NCI-H446 treated with DMSO at 0.1 percent for 48 hours (cell line): ENCODE results near the gene CYTH2.
"Not testable (repeated sequence)": the region's sequence is repeated elsewhere in the genome, so short reads cannot be mapped to it uniquely, and the experiment has no call there.

ENCODE experiments used
- DNase-seq: peaks from one replicate; lab custom pipeline; 2025; lab: John Stamatoyannopoulos, UW

The CYTH2 gene

DNA sequence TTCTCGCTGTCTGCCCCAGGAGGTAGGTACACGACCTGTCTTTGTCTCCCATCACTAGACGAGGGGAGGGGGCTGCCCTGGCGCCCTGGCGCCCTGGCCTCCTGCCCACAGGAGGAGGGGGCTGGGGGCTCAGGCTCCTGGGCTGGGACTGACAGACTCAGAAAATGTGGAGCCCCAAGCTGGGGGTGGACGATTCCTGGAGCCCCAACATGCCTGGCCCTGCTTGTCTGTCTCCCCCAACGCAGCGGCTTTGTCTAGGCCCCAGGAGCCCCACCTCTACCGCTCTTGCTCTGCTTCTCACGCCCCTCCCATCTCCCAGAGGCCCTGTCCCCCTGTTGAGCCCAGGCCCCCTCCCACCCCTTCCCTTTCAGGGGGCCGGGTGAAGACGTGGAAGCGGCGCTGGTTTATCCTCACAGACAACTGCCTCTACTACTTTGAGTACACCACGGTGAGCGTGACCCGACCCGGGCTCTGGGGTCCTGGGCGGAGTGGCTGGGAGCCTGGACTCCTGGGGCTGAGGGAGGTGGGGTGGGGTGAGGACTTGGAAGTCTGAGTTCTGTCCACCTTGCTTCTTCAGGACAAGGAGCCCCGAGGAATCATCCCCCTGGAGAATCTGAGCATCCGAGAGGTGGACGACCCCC is 8.6 kb downstream of the CYTH2 start:
- no peak for DNase-seq

- no peak for DNase-seq
Measured at GRCh38 chr19:48478339-48479256, 9.4 kb downstream of the CYTH2 start.

GRCh38 chr19:48479686-48480085 is 10.5 kb downstream of the CYTH2 start:
- no peak for DNase-seq

DNA sequence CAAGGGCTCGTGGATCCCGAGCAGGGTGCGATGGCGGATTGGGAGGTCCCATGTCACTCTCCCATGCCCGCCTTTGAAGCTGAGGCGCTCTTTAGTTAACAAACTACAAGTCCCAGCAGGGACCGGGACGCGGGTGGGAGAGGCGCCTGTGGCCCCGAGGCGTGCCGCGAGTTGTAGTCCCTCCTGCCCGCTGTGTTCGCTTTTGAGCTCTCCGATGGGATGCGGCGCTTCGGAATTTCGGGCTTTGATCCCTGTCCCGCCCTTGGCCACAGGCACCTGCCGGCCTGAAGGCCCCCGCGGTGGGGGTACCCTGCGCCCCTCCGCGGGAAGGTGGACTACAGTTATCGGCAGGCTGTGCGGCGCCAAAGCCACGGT is 11.0 kb downstream of the CYTH2 start:
- no peak for DNase-seq

GRCh38 chr19:48480558-48481500 is 11.7 kb downstream of the CYTH2 start:
- no peak for DNase-seq

- no peak for DNase-seq
Measured at GRCh38 chr19:48481846-48482639, 12.9 kb downstream of the CYTH2 start.

DNA sequence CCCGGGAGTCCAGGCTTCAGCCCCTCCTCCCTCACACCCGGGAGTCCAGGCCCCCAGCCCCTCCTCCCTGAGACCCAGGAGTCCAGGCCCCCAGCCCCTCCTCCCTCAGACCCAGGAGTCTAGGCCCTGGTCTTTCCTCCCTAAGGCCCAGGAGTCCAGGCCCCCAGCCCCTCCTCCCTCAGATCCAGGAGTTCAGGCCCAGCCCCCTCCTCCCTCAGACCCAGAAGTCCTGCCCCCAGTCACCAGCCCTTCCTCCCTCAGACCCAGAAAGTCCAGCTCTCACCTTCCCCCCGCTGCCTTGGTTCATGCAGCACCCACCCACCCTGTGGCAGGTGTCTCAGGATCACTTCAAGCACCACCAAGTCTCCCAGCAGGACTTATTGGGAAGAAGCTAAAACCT is 14.1 kb downstream of the CYTH2 start:
- DNase-seq, result no peak

DNA sequence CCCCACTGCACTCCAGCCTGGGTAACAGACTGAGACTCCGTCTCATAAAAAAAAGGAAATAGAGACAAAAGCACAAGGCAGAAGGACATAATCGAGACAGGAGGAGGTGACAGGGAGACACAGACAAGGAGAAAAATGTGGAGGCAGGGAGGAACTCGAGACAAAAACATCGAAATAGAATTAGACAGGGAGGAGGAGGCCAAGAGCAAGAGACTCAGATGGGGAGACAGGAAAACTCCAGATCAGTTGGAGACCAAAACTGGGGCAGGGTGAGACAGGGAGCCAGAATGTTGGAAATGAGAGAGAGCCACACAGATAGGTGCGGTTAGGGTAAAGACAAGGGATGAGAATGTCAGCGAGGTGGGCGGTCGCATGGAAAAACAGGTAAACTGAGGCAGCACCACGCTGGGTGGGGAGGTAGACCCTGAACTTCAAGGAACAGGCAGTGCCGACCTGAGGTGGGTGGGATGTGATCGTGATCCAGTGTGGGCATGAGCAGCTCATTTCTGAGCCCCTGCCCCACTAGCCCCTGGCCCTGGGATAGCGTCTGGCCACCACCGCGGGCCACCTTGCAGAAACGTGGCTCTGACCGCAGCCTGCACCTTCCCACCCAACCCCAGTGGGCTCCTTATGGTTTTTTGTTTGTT is 15.2 kb downstream of the CYTH2 start:
- no peak for DNase-seq

- no peak for DNase-seq
Measured at GRCh38 chr19:48484931-48485612, 15.9 kb downstream of the CYTH2 start.

GRCh38 chr19:48486706-48487105 is 17.5 kb downstream of the CYTH2 start:
- DNase-seq, result not testable (repeated sequence)

DNA sequence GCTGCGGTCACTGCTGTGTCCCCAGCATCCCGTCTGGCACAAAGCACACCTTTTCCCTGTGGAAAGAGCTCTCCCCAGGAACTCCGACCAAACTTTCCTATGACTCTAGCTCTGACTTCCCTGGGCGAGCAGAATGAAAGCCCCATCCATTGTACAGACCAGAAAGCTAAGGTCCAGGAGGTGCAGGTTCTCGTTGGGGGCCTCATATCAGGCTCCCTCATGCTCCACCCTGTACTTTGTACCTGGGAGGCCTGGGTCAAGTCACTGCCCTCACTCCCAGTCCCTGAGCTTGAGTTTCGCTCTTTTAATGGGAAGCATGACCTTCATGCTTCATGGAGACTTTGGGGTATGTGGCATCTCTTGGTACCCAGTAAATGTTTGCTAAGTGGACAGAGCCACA is 18.4 kb downstream of the CYTH2 start:
- DNase-seq, result no peak

DNA sequence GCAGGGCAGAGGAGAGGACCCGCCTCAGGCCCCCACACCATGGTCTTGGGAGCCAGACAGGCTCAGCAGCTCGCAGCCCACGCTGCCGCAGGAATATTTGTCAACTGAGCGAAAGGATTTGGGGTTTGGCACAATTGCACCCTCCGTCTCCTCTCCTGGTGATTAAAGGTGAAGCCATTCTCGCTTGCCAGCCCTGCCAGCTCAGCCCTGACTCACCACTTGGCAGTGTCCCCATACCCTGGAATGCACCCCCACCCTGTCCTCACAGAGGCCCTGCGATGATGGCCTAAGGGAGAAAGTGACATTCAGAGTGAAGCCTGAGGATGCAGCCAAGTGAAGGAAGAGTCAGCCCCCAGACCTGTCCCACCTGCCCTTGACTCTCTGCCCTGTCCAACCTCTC is 18.8 kb downstream of the CYTH2 start:
- peak; percentile 71 for DNase-seq

GRCh38 chr19:48488478-48488877 is 19.3 kb downstream of the CYTH2 start:
- DNase-seq, result not testable (repeated sequence)

GRCh38 chr19:48489608-48490216 is 20.5 kb downstream of the CYTH2 start:
- DNase-seq, result peak; percentile 25

DNA sequence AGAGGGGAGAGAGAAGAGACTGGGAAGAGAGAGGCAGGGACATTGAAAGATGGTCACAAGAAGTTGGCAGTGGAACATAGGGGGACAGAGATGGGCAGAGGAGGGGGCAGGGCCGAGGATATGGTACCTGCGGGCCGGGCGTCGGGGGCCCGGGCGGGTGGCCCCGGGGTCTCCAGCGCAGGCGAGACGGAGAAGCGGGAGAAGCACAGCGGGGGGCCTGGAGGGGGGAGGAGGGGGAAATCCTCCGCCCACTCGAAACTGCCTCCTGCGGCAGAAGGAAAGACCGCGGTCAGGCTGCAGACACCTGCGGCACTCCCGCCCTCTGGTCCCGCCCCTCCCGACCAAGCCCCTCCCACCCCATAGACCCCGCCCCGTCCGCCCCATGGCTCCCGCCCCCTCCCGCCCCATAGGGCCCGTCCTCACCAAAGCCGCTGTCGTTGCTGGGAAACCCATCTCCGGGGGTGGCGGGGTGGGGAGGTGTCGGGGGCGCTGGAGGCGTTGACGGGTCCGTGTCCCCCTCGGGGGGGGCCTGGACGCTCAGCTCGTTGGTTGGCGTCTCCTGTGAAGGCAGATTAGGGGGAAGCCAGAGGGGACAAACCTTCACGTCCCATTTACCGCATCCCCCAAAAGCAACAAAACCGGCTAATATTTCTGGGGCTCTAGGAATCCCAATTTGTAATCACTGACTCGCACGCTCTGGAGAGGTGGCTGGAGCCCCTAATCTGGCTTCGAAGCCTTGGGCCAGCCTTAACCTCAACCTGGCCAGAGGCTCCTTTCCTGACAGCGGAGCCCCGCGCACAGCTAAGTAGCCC is 22.0 kb downstream of the CYTH2 start:
- DNase-seq, result no peak

- DNase-seq, result no peak
Measured at GRCh38 chr19:48491793-48492123, 22.6 kb downstream of the CYTH2 start.

- DNase-seq, result peak; percentile 94
Measured at GRCh38 chr19:48492925-48493717, 24.0 kb downstream of the CYTH2 start.

- no peak for DNase-seq
Measured at GRCh38 chr19:48493718-48494401, 24.7 kb downstream of the CYTH2 start.
